Neural cell (in vitro differentiated cells): ENCODE measurements around the gene TMSB4X.

ENCODE experiments used
- EP300 ChIP-seq: fragments of 450-650 bp; conservative IDR thresholded peaks from 2 replicates; pipeline ENCODE4 v1.6.1; 2014; ENCODE audit warnings: antibody characterized with exemption, mild to moderate bottlenecking, moderate library complexity; ENCODE audit not compliant: poor library complexity, severe bottlenecking
- EZH2 ChIP-seq: fragments of 200-600, 300-800 bp; shearing (Covaris generic), sonication (generic); IDR thresholded peaks from 2 replicates; pipeline ENCODE4 v1.6.1; 2014; ENCODE audit warnings: antibody characterized with exemption, low read length, borderline replicate concordance, mild to moderate bottlenecking; ENCODE audit not compliant: insufficient read depth, poor library complexity, severe bottlenecking
- POLR2AphosphoS5 ChIP-seq: IDR thresholded peaks from 2 replicates; pipeline ENCODE4 v1.6.1; 2012
- RAD21 ChIP-seq: fragments of 450-650 bp; conservative IDR thresholded peaks from 2 replicates; pipeline ENCODE4 v1.6.1; 2014; ENCODE audit warnings: antibody characterized with exemption, mild to moderate bottlenecking, moderate library complexity
- SMC3 ChIP-seq: fragments of 450-650 bp; conservative IDR thresholded peaks from 2 replicates; pipeline ENCODE4 v1.6.1; 2014; ENCODE audit warnings: antibody characterized with exemption, mild to moderate bottlenecking, moderate library complexity; ENCODE audit not compliant: poor library complexity
- TAF1 ChIP-seq: IDR thresholded peaks from 2 replicates; pipeline ENCODE4 v1.6.1; 2012; ENCODE audit warnings: low read depth
- TF ChIP-seq, protein P1 (sequence below): fragments of 450-650 bp; IDR thresholded peaks from 2 replicates; pipeline ENCODE4 v1.5.1; 2014; ENCODE audit warnings: antibody characterized with exemption, mild to moderate bottlenecking, moderate library complexity; ENCODE audit not compliant: poor library complexity, severe bottlenecking
- TF ChIP-seq, protein P2 (sequence below): IDR thresholded peaks from 2 replicates; pipeline ENCODE4 v1.6.1; 2012; ENCODE audit warnings: borderline replicate concordance

DNA sequence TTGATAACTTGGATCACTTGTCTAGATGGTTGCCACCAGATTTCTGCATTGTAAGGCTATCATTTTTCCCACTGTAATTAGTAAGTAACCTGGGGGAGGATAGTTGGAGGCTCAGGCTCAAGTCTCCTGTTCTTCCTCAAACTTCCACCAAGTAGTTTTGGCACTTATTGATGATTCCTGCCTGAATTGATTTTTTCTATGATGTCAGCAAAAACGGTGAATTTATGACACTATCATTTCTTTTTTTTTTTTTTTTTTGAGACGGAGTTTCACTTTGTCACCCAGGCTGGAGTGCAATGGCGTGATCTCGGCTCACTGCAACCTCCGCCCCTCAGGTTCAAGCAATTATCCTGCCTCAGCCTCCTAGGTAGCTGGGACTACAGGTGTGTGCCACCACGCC is 12.4 kb downstream of the TMSB4X start:
- TF ChIP-seq POLR2AphosphoS5, result no peak
- TF ChIP-seq, protein P1, sequence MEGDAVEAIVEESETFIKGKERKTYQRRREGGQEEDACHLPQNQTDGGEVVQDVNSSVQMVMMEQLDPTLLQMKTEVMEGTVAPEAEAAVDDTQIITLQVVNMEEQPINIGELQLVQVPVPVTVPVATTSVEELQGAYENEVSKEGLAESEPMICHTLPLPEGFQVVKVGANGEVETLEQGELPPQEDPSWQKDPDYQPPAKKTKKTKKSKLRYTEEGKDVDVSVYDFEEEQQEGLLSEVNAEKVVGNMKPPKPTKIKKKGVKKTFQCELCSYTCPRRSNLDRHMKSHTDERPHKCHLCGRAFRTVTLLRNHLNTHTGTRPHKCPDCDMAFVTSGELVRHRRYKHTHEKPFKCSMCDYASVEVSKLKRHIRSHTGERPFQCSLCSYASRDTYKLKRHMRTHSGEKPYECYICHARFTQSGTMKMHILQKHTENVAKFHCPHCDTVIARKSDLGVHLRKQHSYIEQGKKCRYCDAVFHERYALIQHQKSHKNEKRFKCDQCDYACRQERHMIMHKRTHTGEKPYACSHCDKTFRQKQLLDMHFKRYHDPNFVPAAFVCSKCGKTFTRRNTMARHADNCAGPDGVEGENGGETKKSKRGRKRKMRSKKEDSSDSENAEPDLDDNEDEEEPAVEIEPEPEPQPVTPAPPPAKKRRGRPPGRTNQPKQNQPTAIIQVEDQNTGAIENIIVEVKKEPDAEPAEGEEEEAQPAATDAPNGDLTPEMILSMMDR, result no peak
- no peak for TF ChIP-seq EP300
- TF ChIP-seq TAF1, result no peak
- TF ChIP-seq EZH2, result no peak
- TF ChIP-seq, protein P2, sequence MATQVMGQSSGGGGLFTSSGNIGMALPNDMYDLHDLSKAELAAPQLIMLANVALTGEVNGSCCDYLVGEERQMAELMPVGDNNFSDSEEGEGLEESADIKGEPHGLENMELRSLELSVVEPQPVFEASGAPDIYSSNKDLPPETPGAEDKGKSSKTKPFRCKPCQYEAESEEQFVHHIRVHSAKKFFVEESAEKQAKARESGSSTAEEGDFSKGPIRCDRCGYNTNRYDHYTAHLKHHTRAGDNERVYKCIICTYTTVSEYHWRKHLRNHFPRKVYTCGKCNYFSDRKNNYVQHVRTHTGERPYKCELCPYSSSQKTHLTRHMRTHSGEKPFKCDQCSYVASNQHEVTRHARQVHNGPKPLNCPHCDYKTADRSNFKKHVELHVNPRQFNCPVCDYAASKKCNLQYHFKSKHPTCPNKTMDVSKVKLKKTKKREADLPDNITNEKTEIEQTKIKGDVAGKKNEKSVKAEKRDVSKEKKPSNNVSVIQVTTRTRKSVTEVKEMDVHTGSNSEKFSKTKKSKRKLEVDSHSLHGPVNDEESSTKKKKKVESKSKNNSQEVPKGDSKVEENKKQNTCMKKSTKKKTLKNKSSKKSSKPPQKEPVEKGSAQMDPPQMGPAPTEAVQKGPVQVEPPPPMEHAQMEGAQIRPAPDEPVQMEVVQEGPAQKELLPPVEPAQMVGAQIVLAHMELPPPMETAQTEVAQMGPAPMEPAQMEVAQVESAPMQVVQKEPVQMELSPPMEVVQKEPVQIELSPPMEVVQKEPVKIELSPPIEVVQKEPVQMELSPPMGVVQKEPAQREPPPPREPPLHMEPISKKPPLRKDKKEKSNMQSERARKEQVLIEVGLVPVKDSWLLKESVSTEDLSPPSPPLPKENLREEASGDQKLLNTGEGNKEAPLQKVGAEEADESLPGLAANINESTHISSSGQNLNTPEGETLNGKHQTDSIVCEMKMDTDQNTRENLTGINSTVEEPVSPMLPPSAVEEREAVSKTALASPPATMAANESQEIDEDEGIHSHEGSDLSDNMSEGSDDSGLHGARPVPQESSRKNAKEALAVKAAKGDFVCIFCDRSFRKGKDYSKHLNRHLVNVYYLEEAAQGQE, result no peak
- no peak for TF ChIP-seq RAD21
- no peak for TF ChIP-seq SMC3
